ENCODE measurements around the gene MAD1L1.

DNA sequence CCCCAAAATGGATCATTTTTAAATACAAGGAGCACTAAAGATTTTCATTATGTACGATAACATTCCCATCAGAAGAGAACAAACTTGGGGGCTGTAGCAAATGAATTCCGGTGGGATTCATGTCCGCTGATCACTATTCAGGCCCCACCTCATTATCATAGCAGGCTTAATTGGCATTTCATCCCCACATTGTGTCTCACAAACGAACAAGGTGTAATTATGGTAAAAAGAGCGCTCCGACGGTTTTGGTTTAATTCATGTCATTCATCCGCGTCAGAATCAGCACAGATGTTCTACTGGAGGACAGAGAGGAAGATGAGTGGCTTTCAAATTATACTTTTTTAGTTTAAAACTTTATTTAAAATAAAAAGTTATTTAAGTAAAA is 124.7 kb downstream of the MAD1L1 start:
- TF ChIP-seq NBN (conservative IDR thresholded peaks at IDR 0.05) (no peak), ZMYM2 (CRISPR knock-in tag; IDR thresholded peaks at IDR 0.05) (no peak), NCOA5 (CRISPR knock-in tag; IDR thresholded peaks at IDR 0.05) (no peak), ZNF24 (IDR thresholded peaks at IDR 0.05) (no peak), FOXP1 (IDR thresholded peaks at IDR 0.05) (no peak), FOXP1 (CRISPR knock-in tag; IDR thresholded peaks at IDR 0.05) (no peak), ZNF552 (CRISPR knock-in tag; IDR thresholded peaks at IDR 0.05; ENCODE audit: borderline replicate concordance) (no peak), ETV6 (CRISPR knock-in tag; conservative IDR thresholded peaks at IDR 0.05) (no peak), ZNF484 (CRISPR knock-in tag; IDR thresholded peaks at IDR 0.05; ENCODE audit: borderline replicate concordance, low read depth) (no peak)
- TF ChIP-seq, protein P1, sequence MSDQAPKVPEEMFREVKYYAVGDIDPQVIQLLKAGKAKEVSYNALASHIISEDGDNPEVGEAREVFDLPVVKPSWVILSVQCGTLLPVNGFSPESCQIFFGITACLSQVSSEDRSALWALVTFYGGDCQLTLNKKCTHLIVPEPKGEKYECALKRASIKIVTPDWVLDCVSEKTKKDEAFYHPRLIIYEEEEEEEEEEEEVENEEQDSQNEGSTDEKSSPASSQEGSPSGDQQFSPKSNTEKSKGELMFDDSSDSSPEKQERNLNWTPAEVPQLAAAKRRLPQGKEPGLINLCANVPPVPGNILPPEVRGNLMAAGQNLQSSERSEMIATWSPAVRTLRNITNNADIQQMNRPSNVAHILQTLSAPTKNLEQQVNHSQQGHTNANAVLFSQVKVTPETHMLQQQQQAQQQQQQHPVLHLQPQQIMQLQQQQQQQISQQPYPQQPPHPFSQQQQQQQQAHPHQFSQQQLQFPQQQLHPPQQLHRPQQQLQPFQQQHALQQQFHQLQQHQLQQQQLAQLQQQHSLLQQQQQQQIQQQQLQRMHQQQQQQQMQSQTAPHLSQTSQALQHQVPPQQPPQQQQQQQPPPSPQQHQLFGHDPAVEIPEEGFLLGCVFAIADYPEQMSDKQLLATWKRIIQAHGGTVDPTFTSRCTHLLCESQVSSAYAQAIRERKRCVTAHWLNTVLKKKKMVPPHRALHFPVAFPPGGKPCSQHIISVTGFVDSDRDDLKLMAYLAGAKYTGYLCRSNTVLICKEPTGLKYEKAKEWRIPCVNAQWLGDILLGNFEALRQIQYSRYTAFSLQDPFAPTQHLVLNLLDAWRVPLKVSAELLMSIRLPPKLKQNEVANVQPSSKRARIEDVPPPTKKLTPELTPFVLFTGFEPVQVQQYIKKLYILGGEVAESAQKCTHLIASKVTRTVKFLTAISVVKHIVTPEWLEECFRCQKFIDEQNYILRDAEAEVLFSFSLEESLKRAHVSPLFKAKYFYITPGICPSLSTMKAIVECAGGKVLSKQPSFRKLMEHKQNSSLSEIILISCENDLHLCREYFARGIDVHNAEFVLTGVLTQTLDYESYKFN (CRISPR knock-in tag; conservative IDR thresholded peaks at IDR 0.05): no peak

Measured in HepG2 (cell line).